ENCODE measurements around the gene CCDC34.

GRCh38 chr11:27401833-27402316, 38.9 kb upstream of the CCDC34 start:
- TF ChIP-seq CTCF (IDR thresholded peaks at IDR 0.05; ENCODE audit: borderline replicate concordance, extremely low read depth, low read length, poor library complexity, severe bottlenecking) = no peak
- TF ChIP-seq EZH2 (IDR thresholded peaks at IDR 0.05; ENCODE audit: borderline replicate concordance, low read depth, low read length, severe bottlenecking) = no peak

Measured in DND-41 (cell line).